ENCODE data around the gene TAF5. TPM values are rescaled to one million over a fixed set of nuclear protein-coding genes. Genes with fewer than 3 reads are reported as not detected.
A peak's percentile ranks its signal among the peaks of the same experiment; 100 is the strongest.

The TAF5 gene
- total and polyA plus RNA-seq, 3 donors from 2014 or later = 19.7 to 29.1 (median 26.3) TPM

GRCh38 chr10:103429647-103430046, 61.9 kb downstream of the TAF5 start:
- intact Hi-C loops (cut with DNase I; ENCODE audit: low total_unique reads) = no loop called here
- WGBS, 2 donors = 93 to 97% methylated on average over 5 of the region's 5 CpGs
- Histone ChIP-seq H3K4me3 (no peak overlapping the region), H3K9me3 (no peaks in the 10 kb centered on the region), H3K36me3 (ENCODE audit: low read depth, missing control alignments) (no peaks in the 10 kb centered on the region), H3K27me3 (no peaks in the 10 kb centered on the region), H3K4me1 (peaks cover 18% of the 10 kb centered on the region), H3K27ac (no peak overlapping the region)
- no peak for DNase-seq
- TF ChIP-seq POLR2A (IDR thresholded peaks at IDR 0.05) = no peak

- intact Hi-C loops (cut with DNase I; ENCODE audit: low total_unique reads) = no loop called here
- 50 to 55% methylated on average over 8 of the region's 8 CpGs for WGBS, 2 donors
- DNase-seq = no peak
- Histone ChIP-seq H3K4me3 (no peak overlapping the region), H3K27me3 (no peaks in the 10 kb centered on the region), H3K27ac (no peak overlapping the region), H3K36me3 (ENCODE audit: low read depth, missing control alignments) (no peaks in the 10 kb centered on the region), H3K4me1 (peaks cover 19% of the 10 kb centered on the region), H3K9me3 (no peaks in the 10 kb centered on the region)
- no peak for TF ChIP-seq POLR2A (IDR thresholded peaks at IDR 0.05)
- TF ChIP-seq, protein P1, sequence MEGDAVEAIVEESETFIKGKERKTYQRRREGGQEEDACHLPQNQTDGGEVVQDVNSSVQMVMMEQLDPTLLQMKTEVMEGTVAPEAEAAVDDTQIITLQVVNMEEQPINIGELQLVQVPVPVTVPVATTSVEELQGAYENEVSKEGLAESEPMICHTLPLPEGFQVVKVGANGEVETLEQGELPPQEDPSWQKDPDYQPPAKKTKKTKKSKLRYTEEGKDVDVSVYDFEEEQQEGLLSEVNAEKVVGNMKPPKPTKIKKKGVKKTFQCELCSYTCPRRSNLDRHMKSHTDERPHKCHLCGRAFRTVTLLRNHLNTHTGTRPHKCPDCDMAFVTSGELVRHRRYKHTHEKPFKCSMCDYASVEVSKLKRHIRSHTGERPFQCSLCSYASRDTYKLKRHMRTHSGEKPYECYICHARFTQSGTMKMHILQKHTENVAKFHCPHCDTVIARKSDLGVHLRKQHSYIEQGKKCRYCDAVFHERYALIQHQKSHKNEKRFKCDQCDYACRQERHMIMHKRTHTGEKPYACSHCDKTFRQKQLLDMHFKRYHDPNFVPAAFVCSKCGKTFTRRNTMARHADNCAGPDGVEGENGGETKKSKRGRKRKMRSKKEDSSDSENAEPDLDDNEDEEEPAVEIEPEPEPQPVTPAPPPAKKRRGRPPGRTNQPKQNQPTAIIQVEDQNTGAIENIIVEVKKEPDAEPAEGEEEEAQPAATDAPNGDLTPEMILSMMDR (IDR thresholded peaks at IDR 0.05) = no peak
Observed at GRCh38 chr10:103431902-103432301, 64.1 kb downstream of the TAF5 start.

DNA sequence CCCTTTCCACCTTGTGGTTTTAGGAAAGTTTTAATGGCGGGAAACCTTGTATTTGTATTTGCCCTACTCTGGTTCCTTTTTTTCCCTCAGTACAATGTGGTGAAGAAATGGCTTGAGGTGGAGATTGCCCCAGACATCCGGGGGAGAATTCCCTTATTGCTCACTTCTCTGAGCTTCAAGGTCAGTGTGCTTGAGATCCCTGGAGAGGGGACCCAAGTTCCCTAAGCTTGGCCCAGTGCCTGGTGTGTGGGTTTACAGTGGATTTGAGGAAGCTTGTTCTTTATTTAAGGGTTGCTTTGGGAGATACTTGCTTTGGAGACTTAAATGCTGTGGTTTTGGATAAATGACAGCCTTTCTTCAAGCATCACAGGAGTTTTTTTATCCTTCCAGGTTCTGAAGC, 66.1 kb downstream of the TAF5 start:
- H3K9me3 ChIP-seq = no peaks in the 10 kb centered on the region
- 46 to 48% methylated on average over 2 of the region's 2 CpGs for WGBS, 2 donors
- H3K27ac ChIP-seq = peak overlapping the region in 1 of 2 donors; percentile 23
- H3K4me3 ChIP-seq = no peak overlapping the region
- H3K27me3 ChIP-seq = no peaks in the 10 kb centered on the region
- H3K36me3 ChIP-seq (ENCODE audit: low read depth, missing control alignments) = no peaks in the 10 kb centered on the region
- intact Hi-C loops (cut with DNase I; ENCODE audit: low total_unique reads) = no loop called here
- no peak for TF ChIP-seq POLR2A (IDR thresholded peaks at IDR 0.05)
- TF ChIP-seq, protein P1 (IDR thresholded peaks at IDR 0.05) = no peak
- DNase-seq = peak; percentile 90
- H3K4me1 ChIP-seq = peaks cover 19% of the 10 kb centered on the region

MicroRNAs encoded within 50 kb of the gene (microRNA counts, 767-probe panel; counts per million panel counts)
- 0 to 152 counts per million in 2 donors for microRNA hsa-miR-1307-3p

Small RNAs within 50 kb of the gene (microRNA-seq; reads per million reads assigned to microRNA genes)
- gene MIR1307 (ENCODE audit: borderline number of aligned reads in 2 of 2, borderline replicate concordance in 1 of 2) = 1,042 to 1,516 reads per million in 2 donors

Other genes with a start within 250 kb of the TAF5 start
- 100 to 1,000 TPM; 105 to 114 TPM for gene NT5C2, start 174.7 kb upstream of the TAF5 start, total RNA-seq
- 125 TPM for gene NT5C2, start 174.7 kb upstream of the TAF5 start, polyA plus RNA-seq (ENCODE audit: insufficient read depth, low read depth, low replicate concordance)
- gene RPEL1, start 122.1 kb upstream of the TAF5 start, total RNA-seq = not detected
- not detected for gene RPEL1, start 122.1 kb upstream of the TAF5 start, polyA plus RNA-seq (ENCODE audit: insufficient read depth, low read depth, low replicate concordance)
- gene INA, start 90.8 kb upstream of the TAF5 start, total RNA-seq = 1 to 10 TPM; 4.3 to 5.2 TPM
- gene INA, start 90.8 kb upstream of the TAF5 start, polyA plus RNA-seq (ENCODE audit: insufficient read depth, low read depth, low replicate concordance) = 7.7 TPM
- 10 to 100 TPM; 15.7 to 23.2 TPM for gene PCGF6, start 16.8 kb upstream of the TAF5 start, total RNA-seq
- 15.9 TPM for gene PCGF6, start 16.8 kb upstream of the TAF5 start, polyA plus RNA-seq (ENCODE audit: insufficient read depth, low read depth, low replicate concordance)
- 100 to 1,000 TPM; 175 to 193 TPM for gene ATP5MK, start 28.5 kb downstream of the TAF5 start, total RNA-seq
- 280 TPM for gene ATP5MK, start 28.5 kb downstream of the TAF5 start, polyA plus RNA-seq (ENCODE audit: insufficient read depth, low read depth, low replicate concordance)
- gene PDCD11, start 28.6 kb downstream of the TAF5 start, total RNA-seq = 10 to 100 TPM; 50.7 to 54.9 TPM
- 47.3 TPM for gene PDCD11, start 28.6 kb downstream of the TAF5 start, polyA plus RNA-seq (ENCODE audit: insufficient read depth, low read depth, low replicate concordance)
- gene CALHM2, start 84.4 kb downstream of the TAF5 start, total RNA-seq = 10 to 100 TPM; 53.1 to 78.6 TPM
- gene CALHM2, start 84.4 kb downstream of the TAF5 start, polyA plus RNA-seq (ENCODE audit: insufficient read depth, low read depth, low replicate concordance) = 43.5 TPM
- gene CALHM1, start 90.9 kb downstream of the TAF5 start, total RNA-seq = under 1 TPM; 0.24 to 0.50 TPM
- not detected for gene CALHM1, start 90.9 kb downstream of the TAF5 start, polyA plus RNA-seq (ENCODE audit: insufficient read depth, low read depth, low replicate concordance)
- under 1 TPM; 0.39 to 0.93 TPM for gene CALHM3, start 111.3 kb downstream of the TAF5 start, total RNA-seq
- gene CALHM3, start 111.3 kb downstream of the TAF5 start, polyA plus RNA-seq (ENCODE audit: insufficient read depth, low read depth, low replicate concordance) = 0.88 TPM
- gene NEURL1, start 125.7 kb downstream of the TAF5 start, total RNA-seq = 10 to 100 TPM; 17.8 to 21.9 TPM
- 19.8 TPM for gene NEURL1, start 125.7 kb downstream of the TAF5 start, polyA plus RNA-seq (ENCODE audit: insufficient read depth, low read depth, low replicate concordance)

All from testis (tissue), 3 donors.